GM23338 (cell line): ENCODE measurements around the gene NNMT.

ENCODE experiments used
- CREB1 ChIP-seq: fragments of 250-450 bp; sonication (Bioruptor Pico); IDR thresholded peaks from 2 replicates; pipeline ENCODE4 v1.5.0; 2020; ENCODE audit warnings: low read depth, mild to moderate bottlenecking, moderate library complexity
- CTCF ChIP-seq, 2 experiments: fragments of 200-600 bp in 1 of 2; sonication (generic) in 1 of 2; conservative IDR thresholded peaks; 2 replicates each; pipeline versions ENCODE4 v1.5.1 to v1.6.1; 2016 to 2017; ENCODE audit warnings: antibody characterized with exemption in 2 of 2, low read depth in 2 of 2, mild to moderate bottlenecking in 2 of 2, moderate library complexity in 1 of 2
- EZH2 ChIP-seq: fragments of 200-600 bp; sonication (generic); IDR thresholded peaks from one replicate; pipeline ENCODE4 v1.8.0; 2017; ENCODE audit warnings: antibody characterized with exemption, mild to moderate bottlenecking, low read depth; ENCODE audit not compliant: unreplicated experiment
- EZH2phosphoT487 ChIP-seq: fragments of 200-600 bp; sonication (generic); IDR thresholded peaks from one replicate; pipeline ENCODE4 v1.8.1; 2018; ENCODE audit warnings: antibody characterized with exemption; ENCODE audit not compliant: unreplicated experiment
- NANOG ChIP-seq: IDR thresholded peaks from 2 replicates; pipeline ENCODE4 v1.6.1; 2016; ENCODE audit warnings: antibody characterized with exemption, borderline replicate concordance
- POLR2AphosphoS5 ChIP-seq: IDR thresholded peaks from 2 replicates; pipeline ENCODE4 v1.6.1; 2016; ENCODE audit warnings: antibody characterized with exemption, low read depth
- REST ChIP-seq: IDR thresholded peaks from one replicate; pipeline ENCODE4 v1.6.1; 2018; ENCODE audit warnings: antibody characterized with exemption; ENCODE audit not compliant: unreplicated experiment
- ZNF114 ChIP-seq: fragments of 250-450 bp; sonication (Bioruptor Pico); IDR thresholded peaks from 2 replicates; pipeline ENCODE4 v1.5.0; 2020; ENCODE audit warnings: mild to moderate bottlenecking, moderate library complexity

- TF ChIP-seq NANOG (no peak), POLR2AphosphoS5 (no peak), CTCF (conservative IDR thresholded peaks at IDR 0.05; ENCODE audit: low read depth in 2 of 2) (no peak), EZH2phosphoT487 (no peak), REST (no peak), EZH2 (no peak), ZNF114 (CRISPR knock-in tag) (no peak), CREB1 (CRISPR knock-in tag) (no peak)
These were observed 2.5 kb downstream of the NNMT start for GRCh38 chr11:114298710-114299109.
